GM12878 (cell line): ENCODE measurements around the gene NAE1. TPM values are rescaled to one million over a fixed set of nuclear protein-coding genes. Genes with fewer than 3 reads are reported as not detected.

ENCODE experiments used
- ATAC-seq: fragments of 200-7000 bp; cut with Tn5 transposase; 3 replicates; pipeline ENCODE4 v1.9.1; 2020; ENCODE audit warnings: mild to moderate bottlenecking, moderate library complexity
- BruUV-seq: library from RNA; stranded (reverse); fragments of 400-500 nt; replicated peaks from 2 replicates; lab custom pipeline; 2021; lab: Mats Ljungman, UMichigan
- CTCF ChIA-PET: fragments of 300-600 bp; sonication (Branson Sonifier 250); formaldehyde crosslinking; extraction: SDS; loops from one replicate; lab custom pipeline; 2021; ENCODE audit warnings: inconsistent platforms; lab: Yijun Ruan, JAX
- POLR2A ChIA-PET: fragments of 350-600 bp; formaldehyde crosslinking; extraction: SDS; loops from one replicate; lab custom pipeline; 2021; ENCODE audit warnings: inconsistent platforms; lab: Charles Lee
- RAD21 ChIA-PET: fragments of 300-600 bp; sonication (Branson Sonifier 250); formaldehyde crosslinking; loops from one replicate; lab custom pipeline; 2023; ENCODE audit warnings: antibody characterized with exemption; ENCODE audit not compliant: unreplicated experiment; lab: Charles Lee
- SMC1A ChIA-PET: fragments of 300-600 bp; sonication (Branson Sonifier 250); formaldehyde crosslinking; loops from one replicate; lab custom pipeline; 2023; ENCODE audit not compliant: unreplicated experiment, uncharacterized antibody; lab: Charles Lee
- DNase-seq: peaks from one replicate; pipeline ENCODE4 v3.0.0-alpha.2; 2011; ENCODE audit warnings: low read depth, low spot score
- FAIRE-seq: peaks from 3 replicates; lab custom pipeline; 2011; peaks lifted over from hg19 to GRCh38; lab: Jason Lieb, UNC
- H2AFZ ChIP-seq: 2 replicates; pipeline ENCODE4 v1.6.0; 2011; ENCODE audit warnings: low read depth, low read length, control low read depth; ENCODE audit not compliant: control insufficient read depth
- H3K27ac ChIP-seq: 2 replicates; pipeline ENCODE4 v1.5.1; 2011; ENCODE audit warnings: control low read depth; ENCODE audit not compliant: control insufficient read depth, insufficient read depth
- H3K27me3 ChIP-seq, 2 experiments: replicated peaks in 1 of 2; 2 replicates each; pipeline versions ENCODE4 v1.6.0 to v1.6.1; 2011; ENCODE audit warnings: low read length in 1 of 2; ENCODE audit not compliant: control insufficient read depth in 2 of 2, insufficient read depth in 2 of 2
- H3K36me3 ChIP-seq, 2 experiments: 2 replicates each; pipeline ENCODE4 v1.5.1; 2011; ENCODE audit warnings: low read length in 1 of 2; ENCODE audit not compliant: control insufficient read depth in 2 of 2, insufficient read depth in 2 of 2
- H3K4me1 ChIP-seq: 2 replicates; pipeline ENCODE4 v1.6.1; 2011; ENCODE audit warnings: mild to moderate bottlenecking, low read length, moderate library complexity, mixed read lengths; ENCODE audit not compliant: control insufficient read depth, insufficient read depth
- H3K4me2 ChIP-seq: 2 replicates; pipeline ENCODE4 v1.6.0; 2011; ENCODE audit warnings: control low read depth; ENCODE audit not compliant: control insufficient read depth, insufficient read depth
- H3K4me3 ChIP-seq: fragments of 200-600 bp; sonication (generic); 2 replicates; pipeline ENCODE4 v1.5.1; 2016
- H3K79me2 ChIP-seq: 2 replicates; pipeline ENCODE4 v1.6.0; 2011; ENCODE audit warnings: low read length; ENCODE audit not compliant: control insufficient read depth, insufficient read depth
- H3K9ac ChIP-seq: 2 replicates; pipeline ENCODE4 v1.8.0; 2011; ENCODE audit warnings: low read length, control low read depth, mixed read lengths; ENCODE audit not compliant: control insufficient read depth, insufficient read depth
- H3K9me3 ChIP-seq: replicated peaks from 3 replicates; pipeline ENCODE4 v1.5.1; 2011; ENCODE audit warnings: mild to moderate bottlenecking, low read length; ENCODE audit not compliant: control insufficient read depth, insufficient read depth
- H4K20me1 ChIP-seq: 2 replicates; pipeline ENCODE4 v1.6.0; 2011; ENCODE audit not compliant: control insufficient read depth, insufficient read depth
- EED ChIP-seq: sonication (generic); IDR thresholded peaks from 2 replicates; pipeline ENCODE4 v1.6.1; 2016; ENCODE audit warnings: antibody characterized with exemption, low read depth
- KDM1A ChIP-seq: fragments of 200-600 bp; sonication (generic); IDR thresholded peaks from 2 replicates; pipeline ENCODE4 v1.6.1; 2016; ENCODE audit warnings: borderline replicate concordance
- MEF2B ChIP-seq: fragments of 450-650 bp; IDR thresholded peaks from 2 replicates; pipeline ENCODE4 v1.6.1; 2018; ENCODE audit warnings: mild to moderate bottlenecking, moderate library complexity; ENCODE audit not compliant: partially characterized antibody, poor library complexity, severe bottlenecking
- MLLT1 ChIP-seq: fragments of 450-650 bp; IDR thresholded peaks from 2 replicates; pipeline ENCODE4 v1.6.1; 2016; ENCODE audit warnings: mild to moderate bottlenecking
- PAX5 ChIP-seq: IDR thresholded peaks from 2 replicates; pipeline ENCODE4 v1.6.1; 2011; ENCODE audit warnings: low read depth, low read length, borderline replicate concordance
- RFX5 ChIP-seq: IDR thresholded peaks from 2 replicates; pipeline ENCODE4 v1.6.1; 2011; ENCODE audit warnings: low read depth, low read length, improper control_type of control experiment
- STAT1 ChIP-seq: fragments of 450-650 bp; conservative IDR thresholded peaks from 2 replicates; pipeline ENCODE4 v1.6.1; 2014; ENCODE audit warnings: antibody characterized with exemption, mild to moderate bottlenecking
- ZNF622 ChIP-seq: fragments of 450-650 bp; IDR thresholded peaks from 2 replicates; pipeline ENCODE4 v1.6.1; 2017; ENCODE audit warnings: mild to moderate bottlenecking, inconsistent platforms
- WGBS: methylation state at CpG from one replicate; pipeline ENCODE4 v1.1.6; 2016; ENCODE audit warnings: low lambda C conversion rate; ENCODE audit not compliant: insufficient replicate concordance, insufficient coverage; ENCODE audit errors: missing lambda C conversion rate; 5-methylcytosine and 5-hydroxymethylcytosine counted together
- in situ Hi-C: fragments of 300-500 bp; cut with MboI; formaldehyde crosslinking; loops from 9 replicates; pipeline ENCODE4 v1.14.3; 2018; ENCODE audit warnings: mixed read lengths
- intact Hi-C: fragments of 100-400 bp; cut with micrococcal nuclease; formaldehyde crosslinking; loops from one replicate; pipeline ENCODE4 v1.14.2; 2022; ENCODE audit not compliant: unreplicated experiment
- polyA plus RNA-seq, 11 experiments: library from polyadenylated mRNA; depleted of rRNA in 4 of 11; unstranded in 6 of 11; stranded (reverse) in 5 of 11; fragments of >200 nt; fragmentation: Nextera tagmentation in 4 of 11; fragmentation: Illumina TruSeq in 1 of 11; extraction: Ambion mirVana in 4 of 11; extraction: Trizol in 1 of 11; gene quantifications; 1 replicate in 1 of 11; 2 replicates in 10 of 11; pipeline versions ENCODE4 v1.2.1 to v1.2.3, GENCODE V29; 2011 to 2016; ENCODE audit warnings: inconsistent platforms in 2 of 11, missing spikeins in 2 of 11, low read depth in 1 of 11
- total RNA-seq, 4 experiments: library from RNA; depleted of rRNA in 3 of 4; stranded (reverse); fragments of >200 nt in 3 of 4; fragmentation: Illumina TruSeq in 1 of 4; extraction: Trizol in 1 of 4; gene quantifications; 2 replicates each; pipeline versions ENCODE4 v1.2.1 to v1.2.3, GENCODE V29; 2013 to 2021

NAE1 gene
- total and polyA plus RNA-seq, 10 of the 15 experiments (the other 5 are each of a cell fraction or from before 2014, with no cell fraction given), result 58.7 to 106 (median 78.7) TPM

GRCh38 chr16:66845791-66846221 is 15.0 kb upstream of the NAE1 start (continued):
- TF ChIP-seq MLLT1, result no peak
- TF ChIP-seq EED, result no peak
- no peak for TF ChIP-seq RFX5
- no peak for TF ChIP-seq ZNF622
- no peak for TF ChIP-seq MEF2B

GRCh38 chr16:66845080-66845410 is 14.3 kb upstream of the NAE1 start:
- no peak for ATAC-seq
- H3K4me3 ChIP-seq, result no peak overlapping the region
- no peaks in the 10 kb centered on the region for H3K36me3 ChIP-seq
- no peak for FAIRE-seq
- H3K4me2 ChIP-seq, result peak overlapping the region; percentile 33; the same call in 1 of the 2 replicates
- no peaks in the 10 kb centered on the region for H3K4me1 ChIP-seq
- SMC1A ChIA-PET, result no interaction called here
- BruUV-seq, result no TSS peak
- no peaks in the 10 kb centered on the region for H3K9me3 ChIP-seq
- RAD21 ChIA-PET, result interaction anchor here (1.0 to 1.4 kb wide), 2 partner anchors 16 to 23 kb away, joined by 3 read pairs; no protein-coding TSS in a partner anchor
- peaks cover 4 to 10% of the 10 kb centered on the region in 2 experiments; a peak in 3 of 4 replicates for H3K27me3 ChIP-seq
- POLR2A ChIA-PET, result interaction anchor here (0.7 kb wide), 1 partner anchor 80 kb away, joined by 4 read pairs; the partner anchor contains the start of gene RRAD
- 30% methylated on average over 10 of the region's 10 CpGs for WGBS
- no peak overlapping the region for H2AFZ ChIP-seq
- in situ Hi-C loops, result no loop called here
- no peaks in the 10 kb centered on the region for H3K79me2 ChIP-seq
- TF ChIP-seq KDM1A (no peak), PAX5 (no peak), STAT1 (no peak)
- no peaks in the 10 kb centered on the region for H4K20me1 ChIP-seq
- no peak for DNase-seq
- no peak overlapping the region for H3K9ac ChIP-seq
- intact Hi-C loops, result no loop called here
- CTCF ChIA-PET, result interaction anchor here (1.3 to 10.4 kb wide), 3 partner anchors 10 to 23 kb away, joined by 4 to 73 read pairs (median 39); partner anchors contain the start of gene NAE1
- H3K27ac ChIP-seq, result no peak overlapping the region
